GM12801 (cell line): ENCODE results near the gene C1QTNF9B.

ENCODE experiments used
- CTCF ChIP-seq: IDR thresholded peaks from one replicate; pipeline ENCODE4 v1.5.1; 2011; ENCODE audit warnings: control low read depth; ENCODE audit not compliant: insufficient read length; ENCODE audit errors: extremely low read depth

Gene C1QTNF9B

GRCh38 chr13:23867027-23867491 is 30.2 kb downstream of the C1QTNF9B start:
- no peak for TF ChIP-seq CTCF

- TF ChIP-seq CTCF: no peak
Measured at GRCh38 chr13:23866420-23867026, 30.8 kb downstream of the C1QTNF9B start.

- no peak for TF ChIP-seq CTCF
Measured at GRCh38 chr13:23865906-23866305, 31.4 kb downstream of the C1QTNF9B start.

- TF ChIP-seq CTCF: no peak
Measured at GRCh38 chr13:23865026-23865425, 32.3 kb downstream of the C1QTNF9B start.

- no peak for TF ChIP-seq CTCF
Measured at GRCh38 chr13:23861310-23861709, 36.0 kb downstream of the C1QTNF9B start.

- no peak for TF ChIP-seq CTCF
Measured at GRCh38 chr13:23859904-23860303, 37.4 kb downstream of the C1QTNF9B start.

GRCh38 chr13:23859455-23859854 is 37.8 kb downstream of the C1QTNF9B start:
- no peak for TF ChIP-seq CTCF
